ENCODE results near the gene MBTPS1.

MBTPS1 gene

GRCh38 chr16:84033251-84034195 lies 83.2 kb downstream of the MBTPS1 start:
- no peak for DNase-seq

- no peak for DNase-seq
Measured at GRCh38 chr16:84032458-84033178, 84.1 kb downstream of the MBTPS1 start.

GRCh38 chr16:84031556-84031955 lies 85.2 kb downstream of the MBTPS1 start:
- DNase-seq, result no peak

GRCh38 chr16:84029297-84030047 lies 87.3 kb downstream of the MBTPS1 start:
- DNase-seq, result no peak

GRCh38 chr16:84027625-84028024 lies 89.1 kb downstream of the MBTPS1 start:
- DNase-seq, result no peak

GRCh38 chr16:84026606-84027005 lies 90.1 kb downstream of the MBTPS1 start:
- no peak for DNase-seq

GRCh38 chr16:84024854-84025253 lies 91.9 kb downstream of the MBTPS1 start:
- DNase-seq, result no peak

- no peak for DNase-seq
Measured at GRCh38 chr16:84022644-84023043, 94.1 kb downstream of the MBTPS1 start.

- DNase-seq, result no peak
Measured at GRCh38 chr16:84021488-84021887, 95.3 kb downstream of the MBTPS1 start.

GRCh38 chr16:84020353-84020752 lies 96.4 kb downstream of the MBTPS1 start:
- no peak for DNase-seq

- DNase-seq, result no peak
Measured at GRCh38 chr16:84018710-84019109, 98.0 kb downstream of the MBTPS1 start.

- DNase-seq, result no peak
Measured at GRCh38 chr16:84016477-84016876, 100.3 kb downstream of the MBTPS1 start.

- no peak for DNase-seq
Measured at GRCh38 chr16:84015399-84015798, 101.3 kb downstream of the MBTPS1 start.

GRCh38 chr16:84014570-84015327 lies 102.0 kb downstream of the MBTPS1 start:
- no peak for DNase-seq

GRCh38 chr16:84013787-84014569 lies 102.8 kb downstream of the MBTPS1 start:
- no peak for DNase-seq

GRCh38 chr16:84009282-84009681 lies 107.5 kb downstream of the MBTPS1 start:
- DNase-seq, result no peak

- no peak for DNase-seq
Measured at GRCh38 chr16:84007965-84008364, 108.8 kb downstream of the MBTPS1 start.

GRCh38 chr16:84007520-84007919 lies 109.2 kb downstream of the MBTPS1 start:
- no peak for DNase-seq

GRCh38 chr16:84005391-84005790 lies 111.4 kb downstream of the MBTPS1 start:
- DNase-seq, result no peak

- DNase-seq, result no peak
Measured at GRCh38 chr16:84004442-84004841, 112.3 kb downstream of the MBTPS1 start.

Measured in hippocampal formation (tissue), 2 donors.